LNCaP clone FGC (cell line): Measurements from ENCODE around the gene CCDC83.

Source experiments
- DNase-seq: peaks from one replicate; pipeline ENCODE4 v3.0.0-alpha.2; 2011; ENCODE audit warnings: low read depth
- H3K4me3 ChIP-seq: 2 replicates; pipeline ENCODE4 v1.5.1; 2011; ENCODE audit warnings: mild to moderate bottlenecking, low read depth, low read length, control low read depth
- TF ChIP-seq, protein P1 (sequence below): IDR thresholded peaks from 2 replicates; pipeline ENCODE4 v1.5.1; 2012; ENCODE audit warnings: mild to moderate bottlenecking; ENCODE audit not compliant: control insufficient read depth, insufficient read depth; ENCODE audit errors: extremely low read depth

The CCDC83 gene

DNA sequence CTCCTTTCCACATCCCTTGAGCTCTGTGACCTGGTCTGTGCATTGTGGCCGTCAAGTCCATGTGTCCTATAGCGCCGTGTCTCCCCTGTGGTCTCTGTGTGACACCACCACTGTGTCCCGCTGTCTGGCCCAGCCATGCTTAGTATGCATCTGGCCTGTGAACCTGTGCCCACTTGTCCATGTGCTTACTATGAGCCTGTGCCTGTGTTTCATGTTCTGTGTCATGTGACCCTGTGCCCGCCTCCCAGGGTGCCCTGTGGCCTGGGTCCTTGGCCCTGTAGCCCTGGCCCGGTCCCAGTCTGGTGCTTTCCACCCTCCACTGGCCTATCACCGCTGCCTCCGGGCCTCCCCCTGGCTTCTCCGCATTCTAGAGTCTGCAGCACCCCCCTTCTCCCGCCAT, 80.6 kb downstream of the CCDC83 start:
- no peak overlapping the region for H3K4me3 ChIP-seq
- TF ChIP-seq, protein P1, sequence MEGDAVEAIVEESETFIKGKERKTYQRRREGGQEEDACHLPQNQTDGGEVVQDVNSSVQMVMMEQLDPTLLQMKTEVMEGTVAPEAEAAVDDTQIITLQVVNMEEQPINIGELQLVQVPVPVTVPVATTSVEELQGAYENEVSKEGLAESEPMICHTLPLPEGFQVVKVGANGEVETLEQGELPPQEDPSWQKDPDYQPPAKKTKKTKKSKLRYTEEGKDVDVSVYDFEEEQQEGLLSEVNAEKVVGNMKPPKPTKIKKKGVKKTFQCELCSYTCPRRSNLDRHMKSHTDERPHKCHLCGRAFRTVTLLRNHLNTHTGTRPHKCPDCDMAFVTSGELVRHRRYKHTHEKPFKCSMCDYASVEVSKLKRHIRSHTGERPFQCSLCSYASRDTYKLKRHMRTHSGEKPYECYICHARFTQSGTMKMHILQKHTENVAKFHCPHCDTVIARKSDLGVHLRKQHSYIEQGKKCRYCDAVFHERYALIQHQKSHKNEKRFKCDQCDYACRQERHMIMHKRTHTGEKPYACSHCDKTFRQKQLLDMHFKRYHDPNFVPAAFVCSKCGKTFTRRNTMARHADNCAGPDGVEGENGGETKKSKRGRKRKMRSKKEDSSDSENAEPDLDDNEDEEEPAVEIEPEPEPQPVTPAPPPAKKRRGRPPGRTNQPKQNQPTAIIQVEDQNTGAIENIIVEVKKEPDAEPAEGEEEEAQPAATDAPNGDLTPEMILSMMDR = no peak
- no peak for DNase-seq

DNA sequence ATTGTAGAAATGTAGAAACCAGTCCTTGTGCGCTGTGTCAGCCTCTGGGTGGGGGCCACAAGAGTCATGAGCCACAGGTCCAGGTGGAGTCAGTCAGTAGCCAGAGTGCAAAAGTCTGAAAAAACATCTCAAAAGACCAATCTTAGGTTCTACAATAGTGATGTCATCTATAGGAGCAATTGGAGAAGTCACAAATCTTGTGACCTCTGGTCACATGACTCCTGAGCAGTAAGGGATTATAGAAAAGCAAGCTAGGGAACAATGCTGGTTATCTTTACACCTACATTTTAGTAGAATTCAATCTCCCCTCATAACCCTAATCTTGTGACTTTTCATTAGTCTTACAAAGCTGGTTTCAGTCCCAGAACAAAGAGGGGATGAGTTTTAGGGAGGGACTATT, 82.7 kb downstream of the CCDC83 start:
- DNase-seq = no peak
- TF ChIP-seq, protein P1 = no peak
- no peak overlapping the region for H3K4me3 ChIP-seq

DNA sequence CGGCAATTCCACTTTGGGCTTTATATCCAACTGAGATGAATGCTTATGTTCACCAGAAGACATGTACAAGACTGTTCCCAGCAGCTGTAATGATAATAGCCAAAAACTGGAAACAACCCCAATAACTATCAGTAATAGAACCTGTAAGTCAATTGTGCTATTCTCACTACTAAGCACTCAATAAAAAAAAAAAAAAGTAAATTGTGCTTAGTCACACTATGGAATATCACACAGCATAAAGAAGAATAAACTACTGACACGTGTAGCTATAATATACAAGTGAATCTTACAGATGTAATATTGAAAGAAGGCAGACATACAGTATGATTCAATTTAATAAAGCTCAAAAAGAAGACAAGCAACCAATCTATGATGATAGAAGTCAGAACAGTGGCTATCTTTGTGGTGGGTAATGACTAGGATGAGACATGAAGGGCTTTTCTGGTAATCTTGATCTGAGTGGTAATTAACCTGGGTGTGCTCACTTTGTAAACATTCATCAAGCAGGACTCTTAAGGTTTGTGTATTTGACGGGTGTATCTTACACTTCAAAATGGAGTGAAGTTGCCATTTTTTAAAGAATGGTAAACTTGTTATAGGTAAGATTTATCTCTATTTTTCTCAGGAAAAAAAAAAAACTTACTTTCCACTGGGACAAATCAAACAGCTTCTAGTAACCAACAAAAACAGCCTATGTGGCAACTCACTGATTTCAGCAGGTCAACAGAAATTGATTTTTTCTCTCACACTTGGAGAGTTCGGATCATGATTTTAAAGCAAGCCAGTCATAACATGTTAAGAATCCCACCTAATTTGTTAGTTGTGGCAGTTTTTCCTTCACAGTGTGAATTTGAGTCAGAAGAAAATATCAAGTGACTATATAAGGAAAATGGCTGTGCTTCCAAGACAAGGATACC, 84.2 kb downstream of the CCDC83 start:
- H3K4me3 ChIP-seq = no peak overlapping the region
- no peak for DNase-seq
- TF ChIP-seq, protein P1 = no peak

DNA sequence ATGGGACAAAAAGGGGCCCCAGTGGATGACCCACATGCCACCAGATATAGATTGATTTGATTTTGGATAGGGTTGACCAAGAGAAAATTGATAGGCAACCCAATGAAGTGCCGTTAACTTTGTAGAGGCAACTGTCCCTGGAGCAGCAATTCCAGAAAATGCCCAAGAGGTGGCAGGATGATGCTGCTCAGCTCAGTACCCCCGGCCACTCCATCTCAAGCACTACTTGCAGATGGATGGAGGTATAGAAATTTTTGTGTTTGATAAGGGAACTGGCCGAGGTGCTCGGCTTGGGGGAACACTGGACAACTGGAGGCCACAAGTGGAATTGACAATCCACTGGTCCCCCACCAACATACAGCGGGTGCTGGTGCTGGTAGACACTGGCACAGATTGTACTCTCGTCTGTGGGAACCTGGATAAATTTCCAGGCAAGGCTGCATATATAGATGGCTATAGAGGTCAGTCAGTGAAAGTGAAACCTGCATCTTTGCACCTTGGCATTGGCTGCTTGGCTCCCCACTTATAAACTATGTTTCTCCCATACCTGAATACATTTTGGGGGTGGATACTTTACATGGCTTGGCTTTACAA, 86.3 kb downstream of the CCDC83 start:
- H3K4me3 ChIP-seq = no peak overlapping the region
- TF ChIP-seq, protein P1 = peak; percentile 84
- DNase-seq = peak; percentile 21

DNA sequence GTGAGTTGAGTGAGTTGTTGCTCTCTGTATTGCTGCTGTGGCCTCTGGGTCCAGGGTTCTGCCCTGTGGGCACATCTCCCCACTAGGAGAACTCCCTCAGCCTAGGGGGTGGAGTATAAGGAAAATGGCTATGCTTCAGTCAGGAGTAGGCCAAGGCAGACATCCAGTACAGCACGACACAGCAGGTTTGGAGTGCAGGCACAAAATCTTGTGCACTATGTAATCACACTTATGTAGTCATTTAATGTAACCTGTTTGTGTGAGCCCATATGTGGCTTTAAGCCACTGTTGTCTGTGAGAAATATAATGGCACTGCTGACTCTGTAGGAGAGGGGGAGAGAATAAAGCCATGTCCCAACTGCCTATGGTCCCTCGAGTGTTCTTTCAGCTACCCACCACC, 90.1 kb downstream of the CCDC83 start:
- TF ChIP-seq, protein P1 = no peak
- no peak overlapping the region for H3K4me3 ChIP-seq
- no peak for DNase-seq

DNA sequence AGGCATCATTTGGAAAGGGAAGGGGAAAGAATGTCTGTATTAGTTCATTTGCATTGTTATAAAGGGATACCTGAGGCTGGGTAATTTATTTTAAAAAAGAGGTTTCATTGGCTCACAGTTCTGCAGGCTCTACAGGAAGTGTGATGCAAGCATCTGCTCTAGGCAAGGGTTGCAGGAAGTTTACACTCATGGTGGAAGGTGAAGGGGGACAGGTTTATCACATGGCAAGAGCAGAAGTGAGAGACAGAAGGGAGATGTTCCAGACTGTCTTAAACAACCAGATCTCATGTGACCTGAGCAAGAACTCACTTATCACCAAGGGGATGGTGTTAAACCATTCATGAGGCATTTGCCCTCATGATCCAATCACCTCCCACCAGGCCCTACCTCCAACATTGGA, 90.6 kb downstream of the CCDC83 start:
- H3K4me3 ChIP-seq = no peak overlapping the region
- DNase-seq = no peak
- TF ChIP-seq, protein P1 = no peak
